H9 (cell line): Measurements from ENCODE around the gene MSI2. TPM values are rescaled to one million over a fixed set of nuclear protein-coding genes. Genes with fewer than 3 reads are reported as not detected.

Experiments used
- DNase-seq: peaks from one replicate; pipeline ENCODE4 v3.0.0-alpha.2; 2017
- H2AFZ ChIP-seq: one replicate; pipeline ENCODE4 v1.6.1; 2013; ENCODE audit warnings: mild to moderate bottlenecking, low read length, control low read depth, moderate library complexity
- H2AK5ac ChIP-seq: 2 replicates; pipeline ENCODE4 v1.6.1; 2013; ENCODE audit warnings: low read length, control low read depth, mixed read lengths; ENCODE audit not compliant: insufficient read length
- H2BK120ac ChIP-seq: one replicate; pipeline ENCODE4 v1.6.1; 2013; ENCODE audit warnings: low read depth, mild to moderate bottlenecking, low read length, control low read depth, inconsistent platforms; ENCODE audit not compliant: poor library complexity, severe bottlenecking
- H2BK12ac ChIP-seq: 2 replicates; pipeline ENCODE4 v1.6.1; 2013; ENCODE audit warnings: low read length, control low read depth, mixed read lengths, low read depth; ENCODE audit not compliant: insufficient read length
- H2BK15ac ChIP-seq: 2 replicates; pipeline ENCODE4 v1.6.1; 2013; ENCODE audit warnings: low read depth, low read length, control low read depth
- H2BK20ac ChIP-seq: one replicate; pipeline ENCODE4 v1.6.1; 2013; ENCODE audit warnings: low read depth, mild to moderate bottlenecking, low read length, control low read depth, inconsistent platforms; ENCODE audit not compliant: poor library complexity, severe bottlenecking
- H2BK5ac ChIP-seq: 2 replicates; pipeline ENCODE4 v1.6.1; 2013; ENCODE audit warnings: low read length, control low read depth, mixed read lengths; ENCODE audit not compliant: insufficient read length
- H3K14ac ChIP-seq: 2 replicates; pipeline ENCODE4 v1.6.1; 2013; ENCODE audit warnings: low read length, control low read depth; ENCODE audit not compliant: insufficient read depth
- H3K18ac ChIP-seq: 2 replicates; pipeline ENCODE4 v1.6.1; 2013; ENCODE audit warnings: low read depth, mild to moderate bottlenecking, mixed read lengths, low read length, control low read depth; ENCODE audit not compliant: insufficient read length
- H3K23ac ChIP-seq: 2 replicates; pipeline ENCODE4 v1.6.1; 2013; ENCODE audit warnings: low read length, control low read depth, mixed read lengths, low read depth; ENCODE audit not compliant: insufficient read length
- H3K23me2 ChIP-seq: 2 replicates; pipeline ENCODE4 v1.6.1; 2013; ENCODE audit warnings: low read depth, mild to moderate bottlenecking, mixed read lengths, low read length, control low read depth; ENCODE audit not compliant: insufficient read length, poor library complexity, severe bottlenecking
- H3K27ac ChIP-seq: 2 replicates; pipeline ENCODE4 v1.5.1; 2013; ENCODE audit warnings: low read length, control low read depth, mixed read lengths, low read depth; ENCODE audit not compliant: insufficient read length
- H3K27me3 ChIP-seq: 2 replicates; pipeline ENCODE4 v1.6.1; 2013; ENCODE audit warnings: low read length, control low read depth, inconsistent platforms; ENCODE audit not compliant: insufficient read depth
- H3K4ac ChIP-seq: 2 replicates; pipeline ENCODE4 v1.6.1; 2013; ENCODE audit warnings: low read depth, mild to moderate bottlenecking, control low read depth, inconsistent platforms, low read length, moderate library complexity
- H3K4me1 ChIP-seq: 2 replicates; pipeline ENCODE4 v1.6.1; 2013; ENCODE audit warnings: low read length, control low read depth, inconsistent platforms; ENCODE audit not compliant: insufficient read depth
- H3K4me2 ChIP-seq: 2 replicates; pipeline ENCODE4 v1.6.1; 2013; ENCODE audit warnings: low read length, control low read depth, mixed read lengths; ENCODE audit not compliant: insufficient read length, insufficient read depth
- H3K56ac ChIP-seq: 2 replicates; pipeline ENCODE4 v1.6.1; 2013; ENCODE audit warnings: low read depth, mild to moderate bottlenecking, mixed read lengths, low read length, control low read depth; ENCODE audit not compliant: insufficient read length
- H3K79me1 ChIP-seq: 2 replicates; pipeline ENCODE4 v1.6.1; 2013; ENCODE audit warnings: low read depth, mild to moderate bottlenecking, moderate library complexity, low read length, control low read depth, inconsistent platforms; ENCODE audit not compliant: insufficient read depth, poor library complexity, severe bottlenecking
- H3K79me2 ChIP-seq: 2 replicates; pipeline ENCODE4 v1.6.1; 2013; ENCODE audit warnings: low read length, control low read depth, inconsistent platforms; ENCODE audit not compliant: insufficient read depth
- H3K9ac ChIP-seq: 2 replicates; pipeline ENCODE4 v1.6.1; 2013; ENCODE audit warnings: low read length, control low read depth, mixed read lengths; ENCODE audit not compliant: insufficient read length; ENCODE audit errors: extremely low read depth
- H3K9me3 ChIP-seq: one replicate; pipeline ENCODE4 v1.6.1; 2013; ENCODE audit warnings: low read depth, low read length, inconsistent platforms; ENCODE audit not compliant: control insufficient read depth
- H3T11ph ChIP-seq: one replicate; pipeline ENCODE4 v1.6.1; 2013; ENCODE audit warnings: mild to moderate bottlenecking, low read length, control low read depth, inconsistent platforms
- H4K20me1 ChIP-seq: one replicate; pipeline ENCODE4 v1.6.1; 2013; ENCODE audit not compliant: control insufficient read depth, insufficient read length, insufficient read depth
- H4K5ac ChIP-seq: 2 replicates; pipeline ENCODE4 v1.6.1; 2013; ENCODE audit warnings: low read depth, mild to moderate bottlenecking, mixed read lengths, low read length, control low read depth; ENCODE audit not compliant: insufficient read length
- H4K8ac ChIP-seq: replicated peaks from 2 replicates; pipeline ENCODE4 v1.6.1; 2013; ENCODE audit warnings: low read length, control low read depth, mixed read lengths, low read depth; ENCODE audit not compliant: insufficient read length
- H4K91ac ChIP-seq: 2 replicates; pipeline ENCODE4 v1.6.1; 2013; ENCODE audit warnings: low read depth, mild to moderate bottlenecking, moderate library complexity, mixed read lengths, low read length, control low read depth; ENCODE audit not compliant: insufficient read length
- H3K27ac Mint-ChIP-seq, 3 experiments: 2 replicates in 2 of 3; 3 replicates in 1 of 3; pipeline ENCODE4 v1.8.0; 2020 to 2021; ENCODE audit warnings: mixed read lengths in 3 of 3, mild to moderate bottlenecking in 1 of 3, moderate library complexity in 1 of 3
- H3K27me3 Mint-ChIP-seq: 2 replicates; pipeline ENCODE4 v1.8.0; 2021; ENCODE audit warnings: low read depth, mild to moderate bottlenecking, moderate library complexity, mixed read lengths
- H3K36me3 Mint-ChIP-seq, 3 experiments: 2 replicates in 2 of 3; 3 replicates in 1 of 3; pipeline ENCODE4 v1.8.0; 2020 to 2021; ENCODE audit warnings: low read depth in 3 of 3, mixed read lengths in 3 of 3; ENCODE audit not compliant: insufficient read depth in 1 of 3
- H3K4me1 Mint-ChIP-seq, 2 experiments: 2 replicates each; pipeline ENCODE4 v1.8.0; 2020; ENCODE audit warnings: mixed read lengths in 2 of 2
- H3K4me3 Mint-ChIP-seq, 2 experiments: 2 replicates in 1 of 2; 3 replicates in 1 of 2; pipeline ENCODE4 v1.8.0; 2020 to 2021; ENCODE audit warnings: mild to moderate bottlenecking in 2 of 2, mixed read lengths in 2 of 2, moderate library complexity in 1 of 2
- H3K9me3 Mint-ChIP-seq, 2 experiments: 2 replicates in 1 of 2; 3 replicates in 1 of 2; pipeline ENCODE4 v1.8.0; 2020; ENCODE audit warnings: mild to moderate bottlenecking in 2 of 2, mixed read lengths in 2 of 2, moderate library complexity in 1 of 2
- WGBS: extraction: QIAGEN DNeasy Blood & Tissue Kit; methylation state at CpG from one replicate; pipeline ENCODE4 v1.1.7; 2013; ENCODE audit warnings: missing lambda C conversion rate, low lambda C conversion rate, mixed read lengths; ENCODE audit not compliant: insufficient read length; ENCODE audit errors: extremely low coverage; 5-methylcytosine and 5-hydroxymethylcytosine counted together
- total RNA-seq: library from RNA; stranded (reverse); gene quantifications from 2 replicates; pipeline ENCODE4 v1.2.1, GENCODE V29; 2021
- TF ChIP-seq, protein P1 (sequence below): fragments of 200-600 bp; sonication (generic); conservative IDR thresholded peaks from 3 replicates; pipeline ENCODE4 v1.8.0; 2021; ENCODE audit warnings: antibody characterized with exemption, mild to moderate bottlenecking

The MSI2 gene
- total RNA-seq, 1 experiment from 2014 or later, result 98.5 TPM

DNA sequence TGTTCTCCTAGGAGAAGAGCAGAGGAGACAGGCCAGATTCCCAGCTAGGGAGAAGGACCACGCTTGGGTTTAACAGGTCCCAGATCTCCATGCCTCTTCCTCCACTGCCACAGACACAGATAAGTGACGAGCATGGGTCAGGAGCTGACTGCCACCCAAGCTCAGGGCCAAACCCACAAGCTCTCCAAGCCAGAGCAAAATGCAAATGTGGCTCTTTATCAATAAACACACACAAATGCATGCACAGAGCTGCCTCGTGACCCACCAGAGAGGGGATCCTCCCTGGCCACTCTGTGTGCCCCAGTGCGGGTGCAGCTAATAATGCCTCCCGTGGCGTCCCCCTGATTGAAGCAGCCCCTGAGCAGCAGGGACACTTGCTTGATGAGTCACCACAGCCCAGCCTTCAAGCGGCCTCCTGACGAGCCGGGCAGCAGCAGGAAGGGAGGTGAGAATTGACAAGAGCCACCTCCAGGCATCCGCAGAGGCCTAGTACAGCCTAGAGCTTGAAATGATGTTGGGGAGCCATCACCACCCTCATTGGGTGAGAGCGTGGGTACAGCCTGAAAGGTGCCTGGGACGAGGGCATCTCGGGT lies 344.9 kb downstream of the MSI2 start:
- no peak overlapping the region for H2AFZ ChIP-seq
- H3K27me3 ChIP-seq, result no peaks in the 10 kb centered on the region
- no peak overlapping the region for H4K5ac ChIP-seq
- H3K9me3 ChIP-seq, result no peaks in the 10 kb centered on the region
- H4K91ac ChIP-seq, result no peak overlapping the region
- peak overlapping the region in 1 of 3 experiments; percentile 57; a peak in 2 of 7 replicates for H3K27ac Mint-ChIP-seq
- no peak overlapping the region for H3K9ac ChIP-seq
- TF ChIP-seq, protein P1, sequence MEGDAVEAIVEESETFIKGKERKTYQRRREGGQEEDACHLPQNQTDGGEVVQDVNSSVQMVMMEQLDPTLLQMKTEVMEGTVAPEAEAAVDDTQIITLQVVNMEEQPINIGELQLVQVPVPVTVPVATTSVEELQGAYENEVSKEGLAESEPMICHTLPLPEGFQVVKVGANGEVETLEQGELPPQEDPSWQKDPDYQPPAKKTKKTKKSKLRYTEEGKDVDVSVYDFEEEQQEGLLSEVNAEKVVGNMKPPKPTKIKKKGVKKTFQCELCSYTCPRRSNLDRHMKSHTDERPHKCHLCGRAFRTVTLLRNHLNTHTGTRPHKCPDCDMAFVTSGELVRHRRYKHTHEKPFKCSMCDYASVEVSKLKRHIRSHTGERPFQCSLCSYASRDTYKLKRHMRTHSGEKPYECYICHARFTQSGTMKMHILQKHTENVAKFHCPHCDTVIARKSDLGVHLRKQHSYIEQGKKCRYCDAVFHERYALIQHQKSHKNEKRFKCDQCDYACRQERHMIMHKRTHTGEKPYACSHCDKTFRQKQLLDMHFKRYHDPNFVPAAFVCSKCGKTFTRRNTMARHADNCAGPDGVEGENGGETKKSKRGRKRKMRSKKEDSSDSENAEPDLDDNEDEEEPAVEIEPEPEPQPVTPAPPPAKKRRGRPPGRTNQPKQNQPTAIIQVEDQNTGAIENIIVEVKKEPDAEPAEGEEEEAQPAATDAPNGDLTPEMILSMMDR, result no peak
- H2BK120ac ChIP-seq, result no peak overlapping the region
- DNase-seq, result no peak
- H3K27ac ChIP-seq, result no peak overlapping the region
- no peak overlapping the region for H3K23ac ChIP-seq
- no peak overlapping the region for H3K56ac ChIP-seq
- WGBS, result no CpG with 5 or more reads among the region's 13 CpGs
- H2AK5ac ChIP-seq, result no peak overlapping the region
- no peaks in the 10 kb centered on the region for H4K20me1 ChIP-seq
- H3K14ac ChIP-seq, result no peak overlapping the region
- H3K4me3 Mint-ChIP-seq, result no peak overlapping the region
- H3K9me3 Mint-ChIP-seq, result no peaks in the 10 kb centered on the region
- peaks cover 0 to 5% (median 3%) of the 10 kb centered on the region in 3 experiments; a peak in 3 of 7 replicates for H3K36me3 Mint-ChIP-seq
- H3K4me2 ChIP-seq, result no peak overlapping the region
- H3K27me3 Mint-ChIP-seq, result no peaks in the 10 kb centered on the region; the same call in 1 of the 2 replicates
- H3K79me1 ChIP-seq, result no peaks in the 10 kb centered on the region
- H3K18ac ChIP-seq, result no peak overlapping the region
- no peak overlapping the region for H2BK15ac ChIP-seq
- no peak overlapping the region for H2BK20ac ChIP-seq
- H3K4ac ChIP-seq, result no peak overlapping the region
- no peaks in the 10 kb centered on the region for H3K23me2 ChIP-seq
- peaks cover 42% of the 10 kb centered on the region in 2 experiments for H3K4me1 Mint-ChIP-seq
- H4K8ac ChIP-seq, result no peak overlapping the region
- no peak overlapping the region for H2BK5ac ChIP-seq
- H3K79me2 ChIP-seq, result no peaks in the 10 kb centered on the region
- H2BK12ac ChIP-seq, result no peak overlapping the region
- H3K4me1 ChIP-seq, result no peaks in the 10 kb centered on the region
- no peak overlapping the region for H3T11ph ChIP-seq
